ENCODE measurements around the gene GHRHR. TPM values are rescaled to one million over a fixed set of nuclear protein-coding genes. Genes with fewer than 3 reads are reported as not detected.

Gene GHRHR
- total RNA-seq, 1 donor from 2014 or later = not detected

GRCh38 chr7:30925117-30925516, 38.6 kb upstream of the GHRHR start:
- no peak for ATAC-seq
- DNase-seq = no peak
- no peaks in the 10 kb centered on the region for H3K27me3 ChIP-seq (ENCODE audit: low read depth)
- TF ChIP-seq, protein P1, sequence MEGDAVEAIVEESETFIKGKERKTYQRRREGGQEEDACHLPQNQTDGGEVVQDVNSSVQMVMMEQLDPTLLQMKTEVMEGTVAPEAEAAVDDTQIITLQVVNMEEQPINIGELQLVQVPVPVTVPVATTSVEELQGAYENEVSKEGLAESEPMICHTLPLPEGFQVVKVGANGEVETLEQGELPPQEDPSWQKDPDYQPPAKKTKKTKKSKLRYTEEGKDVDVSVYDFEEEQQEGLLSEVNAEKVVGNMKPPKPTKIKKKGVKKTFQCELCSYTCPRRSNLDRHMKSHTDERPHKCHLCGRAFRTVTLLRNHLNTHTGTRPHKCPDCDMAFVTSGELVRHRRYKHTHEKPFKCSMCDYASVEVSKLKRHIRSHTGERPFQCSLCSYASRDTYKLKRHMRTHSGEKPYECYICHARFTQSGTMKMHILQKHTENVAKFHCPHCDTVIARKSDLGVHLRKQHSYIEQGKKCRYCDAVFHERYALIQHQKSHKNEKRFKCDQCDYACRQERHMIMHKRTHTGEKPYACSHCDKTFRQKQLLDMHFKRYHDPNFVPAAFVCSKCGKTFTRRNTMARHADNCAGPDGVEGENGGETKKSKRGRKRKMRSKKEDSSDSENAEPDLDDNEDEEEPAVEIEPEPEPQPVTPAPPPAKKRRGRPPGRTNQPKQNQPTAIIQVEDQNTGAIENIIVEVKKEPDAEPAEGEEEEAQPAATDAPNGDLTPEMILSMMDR (IDR thresholded peaks at IDR 0.05) = no peak
- H3K36me3 ChIP-seq = peaks cover 63% of the 10 kb centered on the region
- no peaks in the 10 kb centered on the region for H3K9me3 ChIP-seq
- peaks cover 31% of the 10 kb centered on the region for H3K4me1 ChIP-seq
- intact Hi-C loops (cut with DNase I) = no loop called here
- H3K4me3 ChIP-seq = no peak overlapping the region
- H3K27ac ChIP-seq = no peak overlapping the region

DNA sequence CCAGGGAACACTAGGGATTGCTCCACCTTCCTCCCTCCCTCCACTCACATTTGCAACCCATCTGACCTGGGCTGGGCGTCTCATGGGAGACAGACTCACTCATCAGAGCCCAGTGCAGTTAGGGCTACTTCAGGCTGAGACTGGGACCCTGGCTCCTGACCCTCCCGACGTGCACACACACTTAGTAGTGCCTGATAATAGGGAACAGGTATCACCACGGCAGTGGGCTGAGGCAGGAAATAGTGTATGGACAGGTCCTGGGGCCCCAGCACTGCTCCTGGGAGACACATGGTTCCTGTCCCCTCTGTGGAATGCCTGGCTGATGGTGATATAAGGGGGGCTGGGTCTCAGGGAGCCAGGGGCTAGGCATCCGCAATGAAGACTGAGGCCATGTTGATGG, 37.8 kb upstream of the GHRHR start:
- no peak overlapping the region for H3K4me3 ChIP-seq
- no peaks in the 10 kb centered on the region for H3K27me3 ChIP-seq (ENCODE audit: low read depth)
- TF ChIP-seq, protein P1 (IDR thresholded peaks at IDR 0.05) = no peak
- peaks cover 23% of the 10 kb centered on the region for H3K4me1 ChIP-seq
- intact Hi-C loops (cut with DNase I) = no loop called here
- H3K36me3 ChIP-seq = peaks cover 55% of the 10 kb centered on the region
- ATAC-seq = no peak
- H3K27ac ChIP-seq = peak overlapping the region; percentile 36
- no peaks in the 10 kb centered on the region for H3K9me3 ChIP-seq
- DNase-seq = peak; percentile 34

DNA sequence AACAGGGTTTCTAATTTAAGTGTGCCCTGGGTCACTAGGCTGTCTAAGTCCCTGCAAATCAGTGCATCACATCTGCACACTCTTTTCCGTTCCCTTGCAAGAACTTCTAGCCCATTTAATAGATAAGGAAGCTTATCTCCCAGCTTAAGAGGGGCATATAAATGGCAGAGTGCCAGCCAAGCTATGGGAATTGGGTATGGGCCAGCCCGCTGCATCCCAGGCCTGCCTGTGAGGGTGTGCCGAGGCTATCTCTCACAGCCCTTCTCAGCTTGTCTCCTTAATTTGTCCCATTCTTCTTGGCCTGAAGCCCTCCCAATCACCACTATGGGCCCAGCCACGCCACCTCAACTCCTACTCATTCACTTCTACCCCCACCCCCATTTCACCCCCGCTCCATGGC, 37.4 kb upstream of the GHRHR start:
- peak; percentile 32 for DNase-seq
- Histone ChIP-seq H3K4me3 (no peak overlapping the region), H3K27ac (no peak overlapping the region), H3K27me3 (ENCODE audit: low read depth) (no peaks in the 10 kb centered on the region), H3K9me3 (no peaks in the 10 kb centered on the region), H3K36me3 (peaks cover 51% of the 10 kb centered on the region), H3K4me1 (peaks cover 19% of the 10 kb centered on the region)
- TF ChIP-seq, protein P1 (IDR thresholded peaks at IDR 0.05) = no peak
- peak in 1 of 2 donors; percentile 15 for ATAC-seq
- intact Hi-C loops (cut with DNase I) = no loop called here

DNA sequence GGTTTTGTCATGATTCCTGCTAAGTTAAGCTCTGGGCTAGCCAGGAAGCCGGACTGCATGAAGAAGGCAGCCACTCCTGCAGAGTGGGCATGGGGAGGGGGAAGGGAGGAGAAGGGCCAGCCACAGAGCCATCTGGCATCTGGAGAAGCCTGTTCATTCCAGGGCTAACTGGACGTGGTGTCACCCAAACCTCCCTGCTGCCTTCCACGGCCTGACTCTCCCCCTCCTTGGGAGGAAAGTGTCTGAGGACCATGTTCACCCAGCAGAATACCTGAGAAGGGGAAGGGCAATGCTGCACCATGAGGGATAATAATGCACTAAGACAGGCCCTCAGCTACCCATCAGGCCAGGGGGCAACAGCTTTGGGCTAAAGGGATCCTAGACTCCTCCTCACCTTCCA, 36.7 kb upstream of the GHRHR start:
- ATAC-seq = no peak
- Histone ChIP-seq H3K27ac (no peak overlapping the region), H3K4me1 (peaks cover 11% of the 10 kb centered on the region), H3K36me3 (peaks cover 44% of the 10 kb centered on the region), H3K4me3 (no peak overlapping the region), H3K27me3 (ENCODE audit: low read depth) (no peaks in the 10 kb centered on the region), H3K9me3 (no peaks in the 10 kb centered on the region)
- TF ChIP-seq, protein P1 (IDR thresholded peaks at IDR 0.05) = no peak
- intact Hi-C loops (cut with DNase I) = no loop called here
- peak; percentile 13 for DNase-seq

- Histone ChIP-seq H3K4me3 (no peak overlapping the region), H3K27me3 (ENCODE audit: low read depth) (no peaks in the 10 kb centered on the region), H3K27ac (no peak overlapping the region), H3K36me3 (peaks cover 39% of the 10 kb centered on the region), H3K9me3 (no peaks in the 10 kb centered on the region), H3K4me1 (peaks cover 6% of the 10 kb centered on the region)
- ATAC-seq = no peak
- DNase-seq = no peak
- TF ChIP-seq, protein P1 (IDR thresholded peaks at IDR 0.05) = no peak
- intact Hi-C loops (cut with DNase I) = no loop called here
These were observed 36.2 kb upstream of the GHRHR start for GRCh38 chr7:30927559-30927958.
